CD14-positive monocyte (primary cell): Measurements from ENCODE around the gene REM1. TPM values are rescaled to one million over a fixed set of nuclear protein-coding genes. Genes with fewer than 3 reads are reported as not detected.

Source experiments
- DNase-seq, 3 donors: peaks; one replicate each; pipeline ENCODE4 v3.0.0-alpha.2; 2011 to 2022
- H2AFZ ChIP-seq: 2 replicates; pipeline ENCODE4 v1.6.0; 2012; ENCODE audit warnings: mild to moderate bottlenecking, low read depth, low read length, inconsistent platforms; ENCODE audit not compliant: insufficient read depth, poor library complexity, severe bottlenecking
- H3K27ac ChIP-seq, 2 donors: 1 replicate in 1 of 2; 2 replicates in 1 of 2; pipeline ENCODE4 v1.5.1; 2012 to 2013; ENCODE audit warnings: low read length in 2 of 2, control low read depth in 1 of 2, inconsistent platforms in 1 of 2, low read depth in 1 of 2, mild to moderate bottlenecking in 1 of 2
- H3K27me3 ChIP-seq, 2 donors: one replicate each; pipeline versions ENCODE4 v1.6.0 to v1.6.1; 2011 to 2013; ENCODE audit warnings: low read length in 2 of 2; ENCODE audit not compliant: control insufficient read depth in 2 of 2, insufficient read depth in 2 of 2
- H3K36me3 ChIP-seq, 2 donors: replicated peaks in 1 of 2; 1 replicate in 1 of 2; 2 replicates in 1 of 2; pipeline versions ENCODE4 v1.5.1 to v1.6.1; 2012 to 2013; ENCODE audit warnings: low read length in 2 of 2, control low read depth in 1 of 2, inconsistent platforms in 1 of 2, mild to moderate bottlenecking in 1 of 2; ENCODE audit not compliant: insufficient read depth in 2 of 2, control insufficient read depth in 1 of 2
- H3K4me1 ChIP-seq, 2 donors: 1 replicate in 1 of 2; 2 replicates in 1 of 2; pipeline versions ENCODE4 v1.5.1 to v1.6.1; 2012 to 2013; ENCODE audit warnings: low read length in 2 of 2, control low read depth in 1 of 2, inconsistent platforms in 1 of 2, mild to moderate bottlenecking in 1 of 2, moderate library complexity in 1 of 2; ENCODE audit not compliant: insufficient read depth in 2 of 2, control insufficient read depth in 1 of 2
- H3K4me2 ChIP-seq: replicated peaks from 2 replicates; pipeline ENCODE3; 2012; ENCODE audit warnings: low read length, moderate library complexity, mild to moderate bottlenecking; ENCODE audit not compliant: poor library complexity, severe bottlenecking; ENCODE audit errors: extremely low read depth
- H3K4me3 ChIP-seq, 3 experiments: fragments of 200-600 bp in 1 of 3; sonication (generic) in 1 of 3; replicated peaks in 1 of 3; 1 replicate in 2 of 3; 2 replicates in 1 of 3; pipeline ENCODE4 v1.5.1; 2011 to 2013; ENCODE audit warnings: low read length in 3 of 3, mild to moderate bottlenecking in 3 of 3, control low read depth in 2 of 3, low read depth in 2 of 3, inconsistent platforms in 1 of 3, moderate library complexity in 1 of 3
- H3K79me2 ChIP-seq: 2 replicates; pipeline ENCODE4 v1.6.0; 2012; ENCODE audit warnings: mild to moderate bottlenecking, control low read depth, inconsistent platforms, low read length, moderate library complexity; ENCODE audit not compliant: insufficient read depth
- H3K9ac ChIP-seq: 2 replicates; pipeline ENCODE4 v1.6.0; 2017; ENCODE audit warnings: low read length, mild to moderate bottlenecking; ENCODE audit not compliant: insufficient read depth, poor library complexity, severe bottlenecking
- H3K9me3 ChIP-seq, 2 donors: replicated peaks in 1 of 2; 1 replicate in 1 of 2; 2 replicates in 1 of 2; pipeline versions ENCODE4 v1.5.1 to v1.6.1; 2012 to 2013; ENCODE audit warnings: low read length in 2 of 2, control low read depth in 1 of 2; ENCODE audit not compliant: control insufficient read depth in 1 of 2, insufficient read depth in 1 of 2
- H4K20me1 ChIP-seq: 2 replicates; pipeline ENCODE4 v1.6.0; 2012; ENCODE audit warnings: mild to moderate bottlenecking, low read length, control low read depth, moderate library complexity; ENCODE audit not compliant: insufficient read depth
- H3K27ac Mint-ChIP-seq, 7 donors: one replicate each; pipeline ENCODE4 v1.8.0; 2020; ENCODE audit warnings: mild to moderate bottlenecking in 7 of 7, mixed read lengths in 7 of 7, moderate library complexity in 6 of 7, inconsistent platforms in 2 of 7
- H3K27me3 Mint-ChIP-seq, 3 donors: one replicate each; pipeline ENCODE4 v1.8.0; 2021 to 2022; ENCODE audit warnings: low read depth in 3 of 3, mild to moderate bottlenecking in 3 of 3, mixed read lengths in 3 of 3, moderate library complexity in 3 of 3, inconsistent platforms in 1 of 3
- H3K36me3 Mint-ChIP-seq, 2 donors: one replicate each; pipeline ENCODE4 v1.8.0; 2020; ENCODE audit warnings: mixed read lengths in 2 of 2, inconsistent platforms in 1 of 2, mild to moderate bottlenecking in 1 of 2
- H3K4me1 Mint-ChIP-seq: one replicate; pipeline ENCODE4 v1.8.0; 2020; ENCODE audit warnings: mild to moderate bottlenecking, mixed read lengths
- H3K4me3 Mint-ChIP-seq, 2 donors: one replicate each; pipeline ENCODE4 v1.8.0; 2020; ENCODE audit warnings: mild to moderate bottlenecking in 2 of 2, mixed read lengths in 2 of 2, moderate library complexity in 1 of 2
- H3K9me3 Mint-ChIP-seq, 7 donors: one replicate each; pipeline ENCODE4 v1.8.0; 2020 to 2022; ENCODE audit warnings: mixed read lengths in 7 of 7, mild to moderate bottlenecking in 6 of 7, moderate library complexity in 6 of 7, inconsistent platforms in 2 of 7
- CTCF ChIP-seq: fragments of 200-600 bp; IDR thresholded peaks from one replicate; pipeline ENCODE4 v1.8.0; 2022; ENCODE audit warnings: antibody characterized with exemption, mild to moderate bottlenecking
- WGBS: methylation state at CpG from one replicate; pipeline ENCODE4 v1.1.5; 2013; ENCODE audit warnings: missing lambda C conversion rate; ENCODE audit not compliant: insufficient coverage; 5-methylcytosine and 5-hydroxymethylcytosine counted together
- intact Hi-C, 2 donors: fragments of 100-400 bp; cut with micrococcal nuclease; formaldehyde crosslinking; loops; one replicate each; pipeline versions ENCODE4 v1.15.0 to v1.15.1; 2023
- polyA plus RNA-seq, 3 donors: library from polyadenylated mRNA; depleted of rRNA in 1 of 3; unstranded in 2 of 3; stranded (reverse) in 1 of 3; fragments of 300-500 nt in 2 of 3; fragments of >200 nt in 1 of 3; fragmentation: Illumina TruSeq in 2 of 3; gene quantifications; 1 replicate in 2 of 3; 2 replicates in 1 of 3; pipeline ENCODE4 v1.2.3, GENCODE V29; 2012 to 2021

REM1 gene
- polyA plus RNA-seq, 3 donors, result not detected

- Histone ChIP-seq H3K9me3 (no peaks in the 10 kb centered on the region), H3K9ac (peak overlapping the region; percentile 94), H3K36me3 (peaks cover 3 to 14% of the 10 kb centered on the region in 2 donors), H2AFZ (peak overlapping the region; percentile 24), H3K4me3 (peak overlapping the region; percentile 69 to 91 (median 85)), H3K4me2 (peak overlapping the region; percentile 87), H3K4me1 (peaks cover 55% of the 10 kb centered on the region in 2 donors), H3K27me3 (no peaks in the 10 kb centered on the region), H3K79me2 (peaks cover 66% of the 10 kb centered on the region), H4K20me1 (peaks cover 47% of the 10 kb centered on the region), H3K27ac (peak overlapping the region; percentile 66 to 95)
- peaks cover 6 to 20% of the 10 kb centered on the region in 2 donors for H3K36me3 Mint-ChIP-seq
- WGBS, result 0% methylated on average over 1 of the region's 3 CpGs
- peak in 2 of 3 donors; percentile 26 to 40 for DNase-seq
- H3K9me3 Mint-ChIP-seq, result no peaks in the 10 kb centered on the region
- no peak overlapping the region for H3K4me3 Mint-ChIP-seq
- H3K4me1 Mint-ChIP-seq, result peaks cover 23% of the 10 kb centered on the region
- H3K27me3 Mint-ChIP-seq, result no peaks in the 10 kb centered on the region
- H3K27ac Mint-ChIP-seq, result no peak overlapping the region
- TF ChIP-seq CTCF, result no peak
- intact Hi-C loops, result no loop called here
Measured at GRCh38 chr20:31515775-31516107, 40.7 kb downstream of the REM1 start.

- H3K9ac ChIP-seq, result peak overlapping the region; percentile 94
- H3K4me3 Mint-ChIP-seq, result no peak overlapping the region
- WGBS, result 100% methylated on average over 3 of the region's 4 CpGs
- H3K9me3 Mint-ChIP-seq, result no peaks in the 10 kb centered on the region
- H3K36me3 Mint-ChIP-seq, result peaks cover 6 to 20% of the 10 kb centered on the region in 2 donors
- peak overlapping the region; percentile 87 for H3K4me2 ChIP-seq
- peaks cover 50% of the 10 kb centered on the region for H4K20me1 ChIP-seq
- H3K79me2 ChIP-seq, result peaks cover 70% of the 10 kb centered on the region
- no peak overlapping the region for H3K27ac Mint-ChIP-seq
- peaks cover 3 to 14% of the 10 kb centered on the region in 2 donors for H3K36me3 ChIP-seq
- H3K4me3 ChIP-seq, result peak overlapping the region; percentile 69 to 91 (median 85)
- DNase-seq, result no peak
- H3K9me3 ChIP-seq, result no peaks in the 10 kb centered on the region
- peak overlapping the region; percentile 66 to 95 for H3K27ac ChIP-seq
- H3K27me3 Mint-ChIP-seq, result no peaks in the 10 kb centered on the region
- H3K27me3 ChIP-seq, result no peaks in the 10 kb centered on the region
- intact Hi-C loops, result no loop called here
- H2AFZ ChIP-seq, result no peak overlapping the region
- H3K4me1 Mint-ChIP-seq, result peaks cover 27% of the 10 kb centered on the region
- peaks cover 59% of the 10 kb centered on the region in 2 donors for H3K4me1 ChIP-seq
- no peak for TF ChIP-seq CTCF
Measured at GRCh38 chr20:31516166-31516565, 41.1 kb downstream of the REM1 start.
